ENCODE results near the gene RADIL. TPM values are rescaled to one million over a fixed set of nuclear protein-coding genes. Genes with fewer than 3 reads are reported as not detected.
A peak's percentile ranks its signal among the peaks of the same experiment; 100 is the strongest.

The RADIL gene
- total and polyA plus RNA-seq, 2 of the 13 experiments (the other 11 are each of a cell fraction or from before 2014, with no cell fraction given): 0.05 to 0.09 TPM

DNA sequence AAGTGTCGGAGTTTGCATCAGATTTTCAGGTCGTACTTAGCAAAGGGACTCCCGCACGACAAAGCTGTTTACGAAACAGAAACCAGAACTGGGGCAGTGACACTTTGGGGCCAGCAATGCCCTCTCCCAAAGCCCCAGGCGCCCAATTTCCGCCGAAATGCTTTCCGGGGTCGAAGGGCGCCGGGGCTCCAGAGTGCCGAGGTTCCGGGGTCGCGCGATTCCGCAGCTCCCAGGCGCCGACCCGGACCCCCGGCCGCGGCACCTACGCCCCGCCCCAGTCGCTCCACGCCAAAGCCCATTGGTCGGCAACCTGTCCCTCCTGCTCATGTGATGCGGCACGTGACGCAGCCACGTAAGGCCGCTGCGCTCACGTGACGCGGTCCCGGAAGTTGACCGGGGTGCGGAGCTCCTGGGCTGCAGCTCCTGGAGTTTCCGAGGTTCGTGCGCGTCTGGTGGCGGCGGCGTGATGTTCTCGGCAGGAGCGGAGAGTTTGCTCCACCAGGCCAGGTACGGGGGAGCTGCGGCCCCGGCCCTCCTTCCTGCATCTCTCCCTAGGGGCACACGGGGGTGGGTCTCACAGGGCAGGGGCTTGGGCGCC is 108.2 kb downstream of the RADIL start, which contains the start of gene AP5Z1 (continued):
- no peak for TF ChIP-seq ZNF367 (CRISPR knock-in tag; IDR thresholded peaks at IDR 0.05; ENCODE audit: borderline replicate concordance)
- TF ChIP-seq, protein P1, sequence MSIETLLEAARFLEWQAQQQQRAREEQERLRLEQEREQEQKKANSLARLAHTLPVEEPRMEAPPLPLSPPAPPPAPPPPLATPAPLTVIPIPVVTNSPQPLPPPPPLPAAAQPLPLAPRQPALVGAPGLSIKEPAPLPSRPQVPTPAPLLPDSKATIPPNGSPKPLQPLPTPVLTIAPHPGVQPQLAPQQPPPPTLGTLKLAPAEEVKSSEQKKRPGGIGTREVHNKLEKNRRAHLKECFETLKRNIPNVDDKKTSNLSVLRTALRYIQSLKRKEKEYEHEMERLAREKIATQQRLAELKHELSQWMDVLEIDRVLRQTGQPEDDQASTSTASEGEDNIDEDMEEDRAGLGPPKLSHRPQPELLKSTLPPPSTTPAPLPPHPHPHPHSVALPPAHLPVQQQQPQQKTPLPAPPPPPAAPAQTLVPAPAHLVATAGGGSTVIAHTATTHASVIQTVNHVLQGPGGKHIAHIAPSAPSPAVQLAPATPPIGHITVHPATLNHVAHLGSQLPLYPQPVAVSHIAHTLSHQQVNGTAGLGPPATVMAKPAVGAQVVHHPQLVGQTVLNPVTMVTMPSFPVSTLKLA (IDR thresholded peaks at IDR 0.05): peak; percentile 98
- TF ChIP-seq SIX4 (CRISPR knock-in tag; IDR thresholded peaks at IDR 0.05): 0 out of 2 replicates have a peak, but pooled peaks have one; percentile 36
- TF ChIP-seq, protein P2, sequence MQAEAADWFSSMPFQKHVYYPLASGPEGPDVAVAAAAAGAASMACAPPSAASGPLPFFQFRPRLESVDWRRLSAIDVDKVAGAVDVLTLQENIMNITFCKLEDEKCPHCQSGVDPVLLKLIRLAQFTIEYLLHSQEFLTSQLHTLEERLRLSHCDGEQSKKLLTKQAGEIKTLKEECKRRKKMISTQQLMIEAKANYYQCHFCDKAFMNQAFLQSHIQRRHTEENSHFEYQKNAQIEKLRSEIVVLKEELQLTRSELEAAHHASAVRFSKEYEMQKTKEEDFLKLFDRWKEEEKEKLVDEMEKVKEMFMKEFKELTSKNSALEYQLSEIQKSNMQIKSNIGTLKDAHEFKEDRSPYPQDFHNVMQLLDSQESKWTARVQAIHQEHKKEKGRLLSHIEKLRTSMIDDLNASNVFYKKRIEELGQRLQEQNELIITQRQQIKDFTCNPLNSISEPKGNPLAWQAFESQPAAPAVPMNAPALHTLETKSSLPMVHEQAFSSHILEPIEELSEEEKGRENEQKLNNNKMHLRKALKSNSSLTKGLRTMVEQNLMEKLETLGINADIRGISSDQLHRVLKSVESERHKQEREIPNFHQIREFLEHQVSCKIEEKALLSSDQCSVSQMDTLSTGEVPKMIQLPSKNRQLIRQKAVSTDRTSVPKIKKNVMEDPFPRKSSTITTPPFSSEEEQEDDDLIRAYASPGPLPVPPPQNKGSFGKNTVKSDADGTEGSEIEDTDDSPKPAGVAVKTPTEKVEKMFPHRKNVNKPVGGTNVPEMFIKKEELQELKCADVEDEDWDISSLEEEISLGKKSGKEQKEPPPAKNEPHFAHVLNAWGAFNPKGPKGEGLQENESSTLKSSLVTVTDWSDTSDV (CRISPR knock-in tag; IDR thresholded peaks at IDR 0.05): 0 out of 2 replicates have a peak, but pooled peaks have one; percentile 63
- TF ChIP-seq ZNF543 (CRISPR knock-in tag; IDR thresholded peaks at IDR 0.05): no peak
- TF ChIP-seq ARNTL (CRISPR knock-in tag; IDR thresholded peaks at IDR 0.05): peak; percentile 66; the same call in 1 of the 2 replicates
- peak; percentile 42; the same call in 1 of the 2 replicates for TF ChIP-seq ZNF263 (CRISPR knock-in tag; IDR thresholded peaks at IDR 0.05)
- TF ChIP-seq, protein P3, sequence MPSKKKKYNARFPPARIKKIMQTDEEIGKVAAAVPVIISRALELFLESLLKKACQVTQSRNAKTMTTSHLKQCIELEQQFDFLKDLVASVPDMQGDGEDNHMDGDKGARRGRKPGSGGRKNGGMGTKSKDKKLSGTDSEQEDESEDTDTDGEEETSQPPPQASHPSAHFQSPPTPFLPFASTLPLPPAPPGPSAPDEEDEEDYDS (CRISPR knock-in tag; IDR thresholded peaks at IDR 0.05): peak; percentile 69
- TF ChIP-seq, protein P4, sequence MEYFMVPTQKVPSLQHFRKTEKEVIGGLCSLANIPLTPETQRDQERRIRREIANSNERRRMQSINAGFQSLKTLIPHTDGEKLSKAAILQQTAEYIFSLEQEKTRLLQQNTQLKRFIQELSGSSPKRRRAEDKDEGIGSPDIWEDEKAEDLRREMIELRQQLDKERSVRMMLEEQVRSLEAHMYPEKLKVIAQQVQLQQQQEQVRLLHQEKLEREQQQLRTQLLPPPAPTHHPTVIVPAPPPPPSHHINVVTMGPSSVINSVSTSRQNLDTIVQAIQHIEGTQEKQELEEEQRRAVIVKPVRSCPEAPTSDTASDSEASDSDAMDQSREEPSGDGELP (IDR thresholded peaks at IDR 0.05; ENCODE audit: borderline replicate concordance, low read depth): peak; percentile 61
- TF ChIP-seq, protein P5, sequence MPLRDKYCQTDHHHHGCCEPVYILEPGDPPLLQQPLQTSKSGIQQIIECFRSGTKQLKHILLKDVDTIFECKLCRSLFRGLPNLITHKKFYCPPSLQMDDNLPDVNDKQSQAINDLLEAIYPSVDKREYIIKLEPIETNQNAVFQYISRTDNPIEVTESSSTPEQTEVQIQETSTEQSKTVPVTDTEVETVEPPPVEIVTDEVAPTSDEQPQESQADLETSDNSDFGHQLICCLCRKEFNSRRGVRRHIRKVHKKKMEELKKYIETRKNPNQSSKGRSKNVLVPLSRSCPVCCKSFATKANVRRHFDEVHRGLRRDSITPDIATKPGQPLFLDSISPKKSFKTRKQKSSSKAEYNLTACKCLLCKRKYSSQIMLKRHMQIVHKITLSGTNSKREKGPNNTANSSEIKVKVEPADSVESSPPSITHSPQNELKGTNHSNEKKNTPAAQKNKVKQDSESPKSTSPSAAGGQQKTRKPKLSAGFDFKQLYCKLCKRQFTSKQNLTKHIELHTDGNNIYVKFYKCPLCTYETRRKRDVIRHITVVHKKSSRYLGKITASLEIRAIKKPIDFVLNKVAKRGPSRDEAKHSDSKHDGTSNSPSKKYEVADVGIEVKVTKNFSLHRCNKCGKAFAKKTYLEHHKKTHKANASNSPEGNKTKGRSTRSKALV (CRISPR knock-in tag; IDR thresholded peaks at IDR 0.05): 0 out of 2 replicates have a peak, but pooled peaks have one; percentile 45
- TF ChIP-seq, protein P6, sequence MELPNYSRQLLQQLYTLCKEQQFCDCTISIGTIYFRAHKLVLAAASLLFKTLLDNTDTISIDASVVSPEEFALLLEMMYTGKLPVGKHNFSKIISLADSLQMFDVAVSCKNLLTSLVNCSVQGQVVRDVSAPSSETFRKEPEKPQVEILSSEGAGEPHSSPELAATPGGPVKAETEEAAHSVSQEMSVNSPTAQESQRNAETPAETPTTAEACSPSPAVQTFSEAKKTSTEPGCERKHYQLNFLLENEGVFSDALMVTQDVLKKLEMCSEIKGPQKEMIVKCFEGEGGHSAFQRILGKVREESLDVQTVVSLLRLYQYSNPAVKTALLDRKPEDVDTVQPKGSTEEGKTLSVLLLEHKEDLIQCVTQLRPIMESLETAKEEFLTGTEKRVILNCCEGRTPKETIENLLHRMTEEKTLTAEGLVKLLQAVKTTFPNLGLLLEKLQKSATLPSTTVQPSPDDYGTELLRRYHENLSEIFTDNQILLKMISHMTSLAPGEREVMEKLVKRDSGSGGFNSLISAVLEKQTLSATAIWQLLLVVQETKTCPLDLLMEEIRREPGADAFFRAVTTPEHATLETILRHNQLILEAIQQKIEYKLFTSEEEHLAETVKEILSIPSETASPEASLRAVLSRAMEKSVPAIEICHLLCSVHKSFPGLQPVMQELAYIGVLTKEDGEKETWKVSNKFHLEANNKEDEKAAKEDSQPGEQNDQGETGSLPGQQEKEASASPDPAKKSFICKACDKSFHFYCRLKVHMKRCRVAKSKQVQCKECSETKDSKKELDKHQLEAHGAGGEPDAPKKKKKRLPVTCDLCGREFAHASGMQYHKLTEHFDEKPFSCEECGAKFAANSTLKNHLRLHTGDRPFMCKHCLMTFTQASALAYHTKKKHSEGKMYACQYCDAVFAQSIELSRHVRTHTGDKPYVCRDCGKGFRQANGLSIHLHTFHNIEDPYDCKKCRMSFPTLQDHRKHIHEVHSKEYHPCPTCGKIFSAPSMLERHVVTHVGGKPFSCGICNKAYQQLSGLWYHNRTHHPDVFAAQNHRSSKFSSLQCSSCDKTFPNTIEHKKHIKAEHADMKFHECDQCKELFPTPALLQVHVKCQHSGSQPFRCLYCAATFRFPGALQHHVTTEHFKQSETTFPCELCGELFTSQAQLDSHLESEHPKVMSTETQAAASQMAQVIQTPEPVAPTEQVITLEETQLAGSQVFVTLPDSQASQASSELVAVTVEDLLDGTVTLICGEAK (IDR thresholded peaks at IDR 0.05): no peak; the same call in 1 of the 2 replicates
- TF ChIP-seq, protein P6 (CRISPR knock-in tag; IDR thresholded peaks at IDR 0.05): no peak; the same call in 1 of the 2 replicates
